HG03039 (cell line): Measurements from ENCODE around the gene PACSIN2.
"Not testable (repeated sequence)": the region's sequence is repeated elsewhere in the genome, so short reads cannot be mapped to it uniquely, and the experiment has no call there.

Experiments used
- ATAC-seq: cut with Tn5 transposase; IDR thresholded peaks from one replicate; pipeline ENCODE4 v1.9.1; 2021; ENCODE audit warnings: mild to moderate bottlenecking, moderate library complexity; ENCODE audit not compliant: unreplicated experiment

The PACSIN2 gene

GRCh38 chr22:42928969-42929837 is 85.7 kb downstream of the PACSIN2 start:
- no peak for ATAC-seq

GRCh38 chr22:42927966-42928365 is 87.0 kb downstream of the PACSIN2 start:
- ATAC-seq, result no peak

DNA sequence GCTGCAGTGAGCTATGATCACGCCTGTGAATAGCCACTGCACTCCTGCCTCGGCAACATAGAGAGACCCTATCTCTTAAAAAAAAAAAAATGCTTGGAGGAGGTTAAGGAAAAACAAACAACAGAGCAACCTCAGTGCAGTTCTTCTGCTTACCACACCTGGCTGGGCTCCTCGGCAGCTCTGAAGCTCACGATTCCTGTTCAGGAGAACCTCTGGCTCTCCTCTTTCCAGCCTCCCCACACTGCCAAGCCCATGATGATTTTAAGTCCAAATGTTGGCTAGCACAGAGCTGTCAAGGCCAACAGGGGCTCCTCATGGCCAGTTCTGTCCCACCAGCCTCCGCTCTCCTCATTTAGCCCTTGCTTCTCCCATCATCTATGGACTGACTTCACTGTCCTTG is 88.2 kb downstream of the PACSIN2 start:
- ATAC-seq, result no peak

DNA sequence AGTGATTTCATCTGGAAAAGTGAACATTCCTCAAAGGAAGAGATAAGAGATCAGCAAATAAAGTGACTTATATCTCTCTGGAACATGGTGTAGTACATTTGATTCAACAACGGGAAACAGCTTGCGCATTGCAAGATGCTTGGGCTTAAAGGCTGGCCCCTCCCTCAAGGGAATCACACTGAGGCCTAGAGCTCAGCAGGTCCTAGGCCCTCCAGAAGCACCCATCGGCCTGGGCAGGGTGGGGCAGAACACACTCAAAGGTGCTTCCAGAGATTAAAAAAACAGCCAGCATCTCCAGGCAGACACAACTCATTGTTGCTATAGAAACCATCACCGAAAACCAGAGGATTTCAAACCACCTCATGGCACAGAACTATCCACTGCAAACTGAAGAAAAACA is 88.8 kb downstream of the PACSIN2 start:
- ATAC-seq, result no peak

- ATAC-seq, result no peak
Measured at GRCh38 chr22:42925598-42925997, 89.4 kb downstream of the PACSIN2 start.

DNA sequence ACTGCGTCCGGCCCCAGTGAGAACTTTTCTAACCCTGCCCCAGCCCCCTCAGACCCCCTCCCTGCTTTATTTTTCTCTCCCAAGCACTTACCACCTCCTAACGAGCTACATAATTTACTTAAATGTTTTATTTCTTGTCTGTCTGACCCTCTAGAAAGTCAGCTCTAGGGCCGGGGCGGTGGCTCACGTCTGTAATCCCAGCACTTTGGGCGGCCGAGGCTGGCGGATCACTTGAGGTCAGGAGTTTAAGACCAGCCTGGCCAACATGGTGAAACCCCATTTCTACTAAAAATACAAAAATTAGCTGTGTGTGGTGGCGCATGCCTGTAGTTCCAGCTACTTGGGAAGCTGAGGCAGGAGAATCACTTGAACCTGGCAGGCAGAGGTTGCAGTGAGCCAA is 89.9 kb downstream of the PACSIN2 start:
- not testable (repeated sequence) for ATAC-seq

DNA sequence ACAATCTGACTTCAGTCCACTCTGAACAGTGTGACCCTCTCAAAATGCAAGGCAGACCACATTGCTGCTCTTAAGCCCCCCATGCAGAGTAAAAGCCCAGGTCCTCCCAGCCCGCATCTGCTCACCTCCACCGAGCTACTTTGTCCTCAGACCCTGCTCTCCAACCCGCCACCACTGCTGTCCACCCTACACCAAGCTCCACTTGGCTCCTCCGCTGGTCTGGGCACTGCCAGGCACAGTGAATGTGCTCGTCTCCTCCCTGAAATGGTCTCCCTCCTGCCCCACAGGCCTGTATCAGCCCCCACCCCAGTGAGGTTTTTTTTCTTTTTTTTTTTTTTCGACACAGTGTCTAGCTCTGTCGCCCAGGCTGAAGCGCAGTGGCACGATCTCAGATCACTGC is 90.5 kb downstream of the PACSIN2 start:
- ATAC-seq, result no peak

- no peak for ATAC-seq
Measured at GRCh38 chr22:42922374-42923191, 92.4 kb downstream of the PACSIN2 start.

DNA sequence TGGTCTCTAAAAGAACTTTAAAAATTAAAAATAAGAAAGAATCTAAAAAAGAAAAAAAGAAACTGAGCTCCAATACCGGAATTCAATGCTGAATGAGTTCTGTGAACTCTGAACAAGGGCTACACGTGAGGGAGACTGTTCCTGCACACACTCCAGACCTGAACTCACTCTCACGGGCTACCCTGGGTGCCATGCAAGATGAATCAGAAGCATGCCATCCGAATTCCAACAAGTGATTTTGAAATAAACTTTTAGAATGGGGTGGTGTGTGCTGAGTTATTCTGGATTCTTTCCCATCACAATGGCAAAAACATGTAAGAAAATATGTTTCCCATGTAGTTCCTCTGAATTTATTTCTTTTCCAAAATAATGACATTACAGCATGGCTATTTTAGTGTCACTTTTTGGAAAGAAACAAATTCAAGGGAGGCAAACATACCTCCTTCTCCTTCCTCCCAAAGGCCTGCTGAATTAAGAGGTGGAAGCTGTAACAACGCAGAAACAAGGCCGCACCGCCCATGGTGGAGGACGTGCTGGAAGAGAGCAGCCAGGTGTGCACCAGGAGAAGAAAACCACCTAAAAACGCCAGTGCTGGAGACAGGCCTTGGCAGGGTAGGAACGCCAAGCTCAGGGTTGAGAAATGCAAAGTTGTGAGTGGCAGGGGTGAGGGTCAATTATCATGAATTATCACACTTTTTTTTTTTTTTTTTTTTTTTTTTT is 94.7 kb downstream of the PACSIN2 start:
- ATAC-seq, result no peak

- ATAC-seq, result no peak
Measured at GRCh38 chr22:42919199-42919598, 95.8 kb downstream of the PACSIN2 start.

- no peak for ATAC-seq
Measured at GRCh38 chr22:42918500-42918899, 96.4 kb downstream of the PACSIN2 start.

DNA sequence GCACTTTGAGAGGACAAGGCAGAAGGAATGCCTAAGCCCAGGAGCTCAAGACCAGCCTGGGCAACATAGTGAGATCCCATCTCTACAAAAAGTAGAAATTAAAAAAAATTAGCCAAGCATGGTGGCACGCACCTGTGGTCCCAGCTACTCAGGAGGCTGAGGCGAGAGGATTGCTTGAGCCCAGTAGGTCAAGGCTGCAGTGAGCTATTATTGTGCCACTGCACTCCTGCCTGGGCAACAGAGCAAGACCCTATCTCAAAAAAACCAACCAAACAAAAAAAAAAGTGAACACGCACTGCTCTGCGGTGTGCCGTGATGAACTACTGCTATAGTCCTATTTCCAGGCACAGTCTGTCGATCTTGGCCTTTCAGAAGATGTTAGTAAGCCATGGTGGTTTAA is 97.6 kb downstream of the PACSIN2 start:
- not testable (repeated sequence) for ATAC-seq

- ATAC-seq, result no peak
Measured at GRCh38 chr22:42915980-42916765, 98.8 kb downstream of the PACSIN2 start.

- ATAC-seq, result no peak
Measured at GRCh38 chr22:42914511-42915076, 100.4 kb downstream of the PACSIN2 start.

GRCh38 chr22:42913874-42914510 is 101.0 kb downstream of the PACSIN2 start:
- no peak for ATAC-seq

GRCh38 chr22:42912059-42912458 is 102.9 kb downstream of the PACSIN2 start:
- no peak for ATAC-seq

DNA sequence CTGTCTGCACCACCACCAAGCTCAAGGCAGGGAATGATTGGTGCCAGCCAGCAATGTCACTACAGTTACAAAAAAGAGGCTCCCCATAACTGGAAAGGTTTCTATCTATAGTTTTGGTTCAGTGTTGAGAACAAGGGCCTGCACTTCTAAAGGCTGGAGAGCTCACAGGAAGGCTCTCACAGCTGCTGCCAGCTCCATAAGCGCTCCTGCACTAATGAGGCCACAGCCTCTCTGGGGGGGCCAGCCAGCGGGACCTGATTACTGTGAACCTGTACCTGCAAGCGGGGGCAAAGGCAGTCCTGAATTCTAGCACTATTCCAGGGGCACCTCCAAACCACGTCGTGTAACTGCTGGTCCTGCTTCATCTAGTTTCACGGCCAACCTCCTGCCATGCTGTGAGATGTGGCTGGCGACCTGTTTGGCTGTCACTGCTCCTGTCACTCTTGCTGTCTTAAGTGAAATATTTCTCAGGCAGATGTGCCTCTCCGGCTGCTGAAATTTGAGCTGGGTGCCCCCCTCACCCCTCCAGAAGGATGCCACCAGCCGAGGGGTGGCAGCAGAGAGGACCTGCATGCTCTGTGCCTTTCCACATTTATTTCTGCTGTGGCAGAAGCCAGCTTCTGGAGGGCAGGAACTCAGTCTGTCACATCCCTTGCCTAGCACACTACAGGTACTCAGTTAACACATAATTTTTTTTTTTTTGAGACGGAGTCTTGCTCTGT is 104.6 kb downstream of the PACSIN2 start:
- ATAC-seq, result no peak

DNA sequence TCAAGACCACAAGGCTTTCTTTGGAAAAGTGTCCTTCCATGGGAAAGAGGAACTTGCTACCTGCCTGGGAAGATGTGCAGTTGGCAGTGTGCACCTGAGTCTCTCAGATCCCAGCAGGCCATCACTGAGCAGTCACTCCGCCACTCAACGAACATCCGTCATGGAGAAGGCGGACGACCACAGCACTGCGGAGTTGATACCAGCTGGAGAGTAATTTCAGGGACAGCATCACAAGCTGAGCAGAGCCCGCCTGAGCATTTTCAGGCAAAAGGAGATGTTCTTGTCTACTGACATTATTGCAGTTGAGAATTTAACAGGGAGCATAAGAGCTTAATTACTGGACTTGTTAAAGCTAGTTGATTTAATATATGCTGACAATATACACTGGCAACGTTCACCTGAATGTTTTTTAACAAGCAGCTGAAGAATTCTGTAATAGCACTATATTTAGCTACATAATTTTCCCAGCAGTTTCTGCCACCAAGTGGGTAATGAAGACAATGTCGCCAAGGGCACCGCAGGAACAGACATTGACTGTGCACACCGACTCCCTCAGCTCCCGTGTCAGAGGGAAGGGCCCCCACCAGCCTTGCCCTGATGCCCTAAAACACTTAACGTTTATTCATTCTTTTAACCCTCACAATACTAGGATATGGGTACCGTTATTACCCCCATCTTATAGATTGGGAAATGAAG is 105.4 kb downstream of the PACSIN2 start:
- no peak for ATAC-seq

- no peak for ATAC-seq
Measured at GRCh38 chr22:42908374-42908746, 106.6 kb downstream of the PACSIN2 start.
